ENCODE data around the gene RAP1GAP. TPM values are rescaled to one million over a fixed set of nuclear protein-coding genes. Genes with fewer than 3 reads are reported as not detected.

Gene RAP1GAP
- total and polyA plus RNA-seq, 2 of the 13 experiments (the other 11 are each of a cell fraction or from before 2014, with no cell fraction given) = 11.9 to 37.5 TPM

DNA sequence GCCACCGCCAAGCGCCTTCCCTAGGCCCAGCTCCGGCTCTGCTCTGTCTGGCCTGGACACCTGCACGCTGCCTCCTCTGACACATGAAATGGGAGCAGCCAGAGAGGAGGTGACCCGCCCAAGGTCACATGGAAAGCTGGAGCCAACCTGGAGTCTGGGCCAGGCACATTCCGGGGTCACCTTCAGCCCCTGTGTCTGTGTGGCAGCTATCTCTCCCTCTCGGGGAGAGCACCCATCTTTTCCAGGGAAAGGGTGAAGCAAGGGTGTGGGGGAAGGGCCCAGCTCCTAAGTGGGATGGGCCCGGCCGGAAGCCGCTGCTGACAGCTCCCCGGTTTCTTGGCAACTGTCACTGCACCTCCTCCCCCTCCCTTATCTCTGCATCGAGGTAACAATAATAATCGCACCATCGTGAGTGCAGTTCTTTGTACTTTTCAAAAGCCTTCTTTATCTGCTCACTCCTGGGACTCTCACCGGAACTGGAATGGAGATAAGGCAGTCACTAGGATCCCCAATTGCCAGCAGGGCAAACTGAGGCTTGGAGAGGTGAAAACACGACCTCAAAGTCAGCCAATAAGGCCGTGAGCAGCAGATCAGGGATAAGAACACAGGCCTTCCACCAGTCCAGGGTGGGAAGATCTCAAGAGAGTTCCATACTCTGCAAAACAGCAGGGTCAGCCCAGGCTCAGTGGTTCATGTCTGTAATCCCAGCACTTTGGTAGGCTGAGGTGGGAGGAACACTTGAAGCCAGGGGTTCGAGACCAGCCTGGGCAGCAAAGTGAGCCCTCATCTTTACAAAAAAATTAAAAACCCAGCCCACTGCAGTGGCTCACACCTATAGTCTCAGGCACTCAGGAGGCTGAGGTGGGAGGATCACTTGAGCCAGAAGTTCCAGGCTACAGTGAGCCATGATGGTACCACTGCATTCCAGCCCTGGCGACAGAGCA is 36.9 kb downstream of the RAP1GAP start (continued):
- no peak for TF ChIP-seq TOPORS (CRISPR knock-in tag; IDR thresholded peaks at IDR 0.05)
- TF ChIP-seq HDAC1 (CRISPR knock-in tag; IDR thresholded peaks at IDR 0.05) = no peak
- TF ChIP-seq TBX2 (CRISPR knock-in tag; IDR thresholded peaks at IDR 0.05; ENCODE audit: borderline replicate concordance) = peak; percentile 44; the same call in 1 of the 2 replicates
- TF ChIP-seq ZBTB38 (CRISPR knock-in tag; IDR thresholded peaks at IDR 0.05) = 0 out of 2 replicates have a peak, but pooled peaks have one; percentile 35
- TF ChIP-seq ZNF605 (CRISPR knock-in tag; IDR thresholded peaks at IDR 0.05) = no peak
- TF ChIP-seq, protein P1, sequence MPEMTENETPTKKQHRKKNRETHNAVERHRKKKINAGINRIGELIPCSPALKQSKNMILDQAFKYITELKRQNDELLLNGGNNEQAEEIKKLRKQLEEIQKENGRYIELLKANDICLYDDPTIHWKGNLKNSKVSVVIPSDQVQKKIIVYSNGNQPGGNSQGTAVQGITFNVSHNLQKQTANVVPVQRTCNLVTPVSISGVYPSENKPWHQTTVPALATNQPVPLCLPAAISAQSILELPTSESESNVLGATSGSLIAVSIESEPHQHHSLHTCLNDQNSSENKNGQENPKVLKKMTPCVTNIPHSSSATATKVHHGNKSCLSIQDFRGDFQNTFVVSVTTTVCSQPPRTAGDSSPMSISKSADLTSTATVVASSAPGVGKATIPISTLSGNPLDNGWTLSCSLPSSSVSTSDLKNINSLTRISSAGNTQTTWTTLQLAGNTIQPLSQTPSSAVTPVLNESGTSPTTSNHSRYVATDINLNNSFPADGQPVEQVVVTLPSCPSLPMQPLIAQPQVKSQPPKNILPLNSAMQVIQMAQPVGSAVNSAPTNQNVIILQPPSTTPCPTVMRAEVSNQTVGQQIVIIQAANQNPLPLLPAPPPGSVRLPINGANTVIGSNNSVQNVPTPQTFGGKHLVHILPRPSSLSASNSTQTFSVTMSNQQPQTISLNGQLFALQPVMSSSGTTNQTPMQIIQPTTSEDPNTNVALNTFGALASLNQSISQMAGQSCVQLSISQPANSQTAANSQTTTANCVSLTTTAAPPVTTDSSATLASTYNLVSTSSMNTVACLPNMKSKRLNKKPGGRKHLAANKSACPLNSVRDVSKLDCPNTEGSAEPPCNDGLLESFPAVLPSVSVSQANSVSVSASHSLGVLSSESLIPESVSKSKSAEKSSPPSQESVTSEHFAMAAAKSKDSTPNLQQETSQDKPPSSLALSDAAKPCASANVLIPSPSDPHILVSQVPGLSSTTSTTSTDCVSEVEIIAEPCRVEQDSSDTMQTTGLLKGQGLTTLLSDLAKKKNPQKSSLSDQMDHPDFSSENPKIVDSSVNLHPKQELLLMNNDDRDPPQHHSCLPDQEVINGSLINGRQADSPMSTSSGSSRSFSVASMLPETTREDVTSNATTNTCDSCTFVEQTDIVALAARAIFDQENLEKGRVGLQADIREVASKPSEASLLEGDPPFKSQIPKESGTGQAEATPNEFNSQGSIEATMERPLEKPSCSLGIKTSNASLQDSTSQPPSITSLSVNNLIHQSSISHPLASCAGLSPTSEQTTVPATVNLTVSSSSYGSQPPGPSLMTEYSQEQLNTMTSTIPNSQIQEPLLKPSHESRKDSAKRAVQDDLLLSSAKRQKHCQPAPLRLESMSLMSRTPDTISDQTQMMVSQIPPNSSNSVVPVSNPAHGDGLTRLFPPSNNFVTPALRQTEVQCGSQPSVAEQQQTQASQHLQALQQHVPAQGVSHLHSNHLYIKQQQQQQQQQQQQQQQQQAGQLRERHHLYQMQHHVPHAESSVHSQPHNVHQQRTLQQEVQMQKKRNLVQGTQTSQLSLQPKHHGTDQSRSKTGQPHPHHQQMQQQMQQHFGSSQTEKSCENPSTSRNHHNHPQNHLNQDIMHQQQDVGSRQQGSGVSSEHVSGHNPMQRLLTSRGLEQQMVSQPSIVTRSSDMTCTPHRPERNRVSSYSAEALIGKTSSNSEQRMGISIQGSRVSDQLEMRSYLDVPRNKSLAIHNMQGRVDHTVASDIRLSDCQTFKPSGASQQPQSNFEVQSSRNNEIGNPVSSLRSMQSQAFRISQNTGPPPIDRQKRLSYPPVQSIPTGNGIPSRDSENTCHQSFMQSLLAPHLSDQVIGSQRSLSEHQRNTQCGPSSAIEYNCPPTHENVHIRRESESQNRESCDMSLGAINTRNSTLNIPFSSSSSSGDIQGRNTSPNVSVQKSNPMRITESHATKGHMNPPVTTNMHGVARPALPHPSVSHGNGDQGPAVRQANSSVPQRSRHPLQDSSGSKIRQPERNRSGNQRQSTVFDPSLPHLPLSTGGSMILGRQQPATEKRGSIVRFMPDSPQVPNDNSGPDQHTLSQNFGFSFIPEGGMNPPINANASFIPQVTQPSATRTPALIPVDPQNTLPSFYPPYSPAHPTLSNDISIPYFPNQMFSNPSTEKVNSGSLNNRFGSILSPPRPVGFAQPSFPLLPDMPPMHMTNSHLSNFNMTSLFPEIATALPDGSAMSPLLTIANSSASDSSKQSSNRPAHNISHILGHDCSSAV (CRISPR knock-in tag; IDR thresholded peaks at IDR 0.05; ENCODE audit: borderline replicate concordance) = no peak
- TF ChIP-seq ZNF713 (CRISPR knock-in tag; IDR thresholded peaks at IDR 0.05) = no peak
- TF ChIP-seq TGIF2 (CRISPR knock-in tag; IDR thresholded peaks at IDR 0.05) = no peak
- TF ChIP-seq ZSCAN20 (CRISPR knock-in tag; IDR thresholded peaks at IDR 0.05; ENCODE audit: borderline replicate concordance) = no peak

Data from HepG2 (cell line).